GM19351 (cell line): ENCODE results near the gene TEX29.

Experiments used
- ATAC-seq: cut with Tn5 transposase; IDR thresholded peaks from one replicate; pipeline ENCODE4 v1.9.1; 2021; ENCODE audit warnings: mild to moderate bottlenecking, moderate library complexity; ENCODE audit not compliant: unreplicated experiment

The TEX29 gene

DNA sequence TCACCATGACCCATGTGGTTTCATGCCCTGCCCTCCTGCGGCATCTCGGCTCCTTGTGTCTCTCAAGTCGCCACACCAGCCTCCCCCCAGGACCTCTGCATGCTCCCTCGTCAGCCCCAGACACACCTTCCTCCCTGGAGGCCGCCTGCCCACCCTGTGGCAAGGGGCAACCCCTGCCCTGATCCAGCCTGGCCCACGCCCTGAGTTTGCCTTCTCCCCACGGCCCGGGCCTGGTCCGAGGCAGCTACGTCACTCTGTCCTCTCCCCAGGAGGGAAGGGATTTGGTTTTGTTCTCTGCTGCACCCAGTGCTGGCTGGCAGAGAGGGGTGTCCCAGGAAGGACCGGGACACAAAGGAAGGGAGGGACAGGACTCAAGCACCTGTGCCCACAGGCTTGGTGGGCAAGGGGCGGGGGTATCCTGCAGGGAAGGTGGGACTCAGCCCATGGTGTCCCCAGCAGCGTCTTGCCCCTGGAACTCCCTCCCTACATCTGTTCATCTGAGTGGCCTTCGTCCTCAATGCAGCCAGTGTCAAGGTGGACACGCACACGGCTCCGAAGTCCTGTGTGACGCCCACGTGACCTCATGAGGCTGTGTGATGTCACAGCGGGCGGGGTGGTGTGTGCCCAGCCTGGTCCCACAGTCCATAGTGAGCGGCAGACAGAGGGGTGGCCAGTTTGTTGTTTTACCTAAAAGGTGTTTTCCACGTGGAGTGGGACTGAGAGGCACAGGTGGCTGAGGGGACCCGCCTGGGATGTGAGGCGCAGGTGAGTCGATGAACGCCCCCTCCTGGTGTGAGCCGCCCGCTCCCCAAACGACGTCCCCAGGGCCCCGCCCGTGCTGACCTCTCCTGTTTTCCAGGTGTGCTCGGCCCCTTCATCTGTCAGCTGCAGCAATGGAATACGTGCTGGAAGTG is at the start of gene TEX29:
Gene TEX29 (plus strand): TSS at position 645 of the 914 bp plus-strand sequence. CDS start 249 bp downstream, at position 894.
- no peak for ATAC-seq

GRCh38 chr13:111270765-111271698 is 49.4 kb upstream of the TEX29 start:
- ATAC-seq: no peak

GRCh38 chr13:111272117-111272516 is 48.3 kb upstream of the TEX29 start:
- ATAC-seq: no peak

GRCh38 chr13:111275382-111275781 is 45.1 kb upstream of the TEX29 start:
- ATAC-seq: no peak

- ATAC-seq: no peak
Measured at GRCh38 chr13:111275995-111276618, 44.3 kb upstream of the TEX29 start.

DNA sequence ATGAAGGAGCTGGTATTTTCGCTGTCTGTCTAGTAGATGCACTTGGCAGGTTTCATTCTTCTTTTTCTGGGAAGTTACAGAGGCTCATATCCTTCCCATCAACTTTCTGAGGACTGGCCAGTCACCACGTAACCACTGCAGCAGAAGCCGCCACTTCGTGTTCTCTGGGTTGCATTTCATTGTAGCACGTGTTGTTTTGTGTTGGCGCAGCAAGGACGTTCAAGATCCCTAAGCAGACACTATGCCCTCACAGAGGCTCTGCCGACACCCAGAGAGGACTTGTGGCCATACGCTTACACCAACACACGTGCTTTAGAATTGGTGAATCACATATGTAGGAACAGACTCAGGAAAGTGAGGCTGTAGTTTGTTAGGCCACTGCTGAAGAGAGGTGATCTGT is 42.2 kb upstream of the TEX29 start:
- ATAC-seq: no peak

DNA sequence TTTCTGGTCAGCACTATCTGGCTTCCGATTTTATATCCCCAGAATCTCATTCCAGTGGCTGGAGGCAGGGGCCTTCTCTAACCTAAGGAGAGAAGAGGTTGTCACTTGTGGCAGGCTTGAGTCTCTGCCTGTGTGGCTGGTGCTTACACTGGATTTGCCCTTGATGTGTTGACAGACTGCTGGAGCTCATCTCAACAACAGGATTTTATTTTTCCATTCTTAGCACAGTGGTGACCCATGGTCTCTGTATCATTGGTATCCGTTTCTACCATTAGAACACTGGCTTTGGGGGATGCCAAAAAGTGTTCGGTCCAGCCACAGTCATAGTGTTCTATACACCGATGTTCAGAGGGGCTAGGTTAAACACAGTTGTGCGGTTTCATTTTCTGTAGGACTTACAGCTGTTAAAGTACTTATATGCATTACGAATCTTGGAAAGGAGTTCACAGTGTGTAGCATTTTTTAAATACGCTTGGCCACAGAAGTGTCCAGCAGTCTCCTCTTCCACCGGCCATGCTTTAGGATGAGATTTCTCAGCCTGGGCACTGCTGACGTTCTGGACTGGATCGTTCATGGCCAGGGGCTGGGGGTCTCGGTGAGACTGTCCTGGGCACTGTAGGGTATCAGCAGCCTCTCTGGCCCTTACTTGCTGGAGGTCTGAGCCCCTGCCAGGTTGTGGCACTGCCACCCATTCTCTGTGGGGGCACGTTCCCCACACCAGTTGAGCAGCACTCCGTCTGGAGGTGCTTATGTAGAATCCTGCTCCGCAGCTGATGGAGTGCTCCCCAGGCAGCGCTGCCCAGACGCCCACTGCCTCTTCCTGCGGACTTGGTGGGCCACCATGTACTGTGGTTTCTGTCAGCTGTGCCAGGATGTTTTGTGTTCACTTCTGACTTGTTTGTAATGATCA is 41.4 kb upstream of the TEX29 start:
- no peak for ATAC-seq

- no peak for ATAC-seq
Measured at GRCh38 chr13:111280226-111280625, 40.2 kb upstream of the TEX29 start.

DNA sequence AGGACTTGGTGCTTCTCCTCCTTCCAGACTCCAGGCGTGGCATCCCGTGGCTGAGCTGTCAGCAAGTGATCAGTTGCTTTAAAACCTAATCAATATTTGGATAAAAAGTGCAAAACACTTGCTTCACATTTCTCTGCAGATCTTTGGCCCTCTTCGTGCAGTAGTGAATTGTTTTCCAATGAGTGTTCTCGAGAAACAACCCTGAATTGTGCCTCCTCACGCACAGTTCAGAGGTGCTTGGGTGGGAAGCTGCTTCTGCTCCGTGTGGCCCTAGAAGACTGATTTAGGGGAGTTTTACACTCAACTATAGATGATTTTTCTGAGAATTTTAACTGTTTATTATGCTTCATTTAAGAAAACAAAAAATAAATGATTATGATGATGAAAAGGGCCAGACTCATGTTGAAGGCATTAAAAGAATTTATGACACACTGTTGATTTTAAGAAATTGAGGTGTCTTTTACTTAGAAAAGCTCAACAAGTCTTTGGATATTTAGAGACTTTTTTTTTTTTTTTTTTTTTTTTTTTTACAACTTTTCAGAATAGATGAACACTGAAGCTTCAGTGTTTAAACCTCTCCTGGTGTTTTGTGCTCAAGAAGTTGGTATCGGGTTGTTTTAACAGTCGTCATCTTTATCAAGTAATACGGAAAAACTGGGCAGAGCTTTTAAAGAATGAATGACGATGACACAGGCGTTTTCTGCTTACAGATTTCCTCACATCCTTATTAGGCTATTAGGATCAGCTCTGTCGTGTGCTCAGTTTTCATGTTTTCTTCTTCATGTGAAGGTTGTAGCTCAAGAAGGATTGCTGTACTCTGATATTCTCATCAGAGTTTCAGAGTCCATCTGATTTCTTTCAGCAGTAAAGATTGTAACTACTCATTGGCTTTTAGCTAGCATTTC is 39.5 kb upstream of the TEX29 start:
- ATAC-seq: no peak

DNA sequence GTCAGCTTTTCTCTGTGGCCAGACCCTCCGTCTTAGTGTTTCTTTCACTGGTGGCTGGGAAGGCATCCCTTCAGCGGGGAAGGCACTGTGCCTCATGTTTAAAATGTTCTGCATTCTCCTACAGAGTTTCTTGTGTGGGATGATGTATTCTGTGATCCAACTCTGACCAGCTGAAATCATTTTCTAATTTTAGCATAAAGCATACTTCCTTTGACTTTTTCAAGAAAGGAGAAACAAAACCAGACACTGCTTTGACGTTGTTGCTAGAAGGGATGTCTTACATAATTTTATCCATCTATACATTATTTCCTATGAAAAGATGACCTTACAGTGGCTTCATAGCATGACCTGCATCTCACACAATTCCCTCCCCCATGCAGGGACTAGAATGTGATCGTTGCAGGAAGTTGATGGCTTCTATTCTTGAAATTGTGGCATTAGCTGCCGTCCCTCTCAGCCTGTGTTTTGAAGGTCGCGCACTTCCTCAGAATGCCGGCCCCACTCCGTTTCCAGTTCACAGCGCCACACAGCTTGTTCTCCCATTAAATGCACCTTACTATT is 38.6 kb upstream of the TEX29 start:
- no peak for ATAC-seq

- ATAC-seq: no peak
Measured at GRCh38 chr13:111282425-111282824, 38.0 kb upstream of the TEX29 start.

GRCh38 chr13:111282997-111283396 is 37.4 kb upstream of the TEX29 start:
- no peak for ATAC-seq

DNA sequence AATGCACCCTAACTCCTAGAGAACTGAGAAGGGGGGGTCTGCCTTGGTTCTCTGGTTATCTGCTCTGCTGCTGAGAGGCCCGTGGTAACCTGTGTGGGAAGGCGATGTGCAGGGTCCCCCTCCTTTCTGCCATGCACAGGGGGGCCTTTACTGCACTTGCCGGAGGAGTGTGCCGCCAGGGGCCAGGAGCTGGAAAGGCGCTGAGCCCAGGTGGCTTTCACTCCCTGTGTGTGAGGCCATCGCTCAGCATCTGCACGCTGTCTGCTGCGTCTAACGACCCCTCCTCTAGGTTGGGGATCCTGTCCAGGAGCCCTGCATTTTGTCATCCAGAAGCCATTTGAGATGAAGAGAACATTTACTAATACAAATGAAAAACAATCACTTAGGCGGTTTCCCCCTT is 37.0 kb upstream of the TEX29 start:
- ATAC-seq: no peak

DNA sequence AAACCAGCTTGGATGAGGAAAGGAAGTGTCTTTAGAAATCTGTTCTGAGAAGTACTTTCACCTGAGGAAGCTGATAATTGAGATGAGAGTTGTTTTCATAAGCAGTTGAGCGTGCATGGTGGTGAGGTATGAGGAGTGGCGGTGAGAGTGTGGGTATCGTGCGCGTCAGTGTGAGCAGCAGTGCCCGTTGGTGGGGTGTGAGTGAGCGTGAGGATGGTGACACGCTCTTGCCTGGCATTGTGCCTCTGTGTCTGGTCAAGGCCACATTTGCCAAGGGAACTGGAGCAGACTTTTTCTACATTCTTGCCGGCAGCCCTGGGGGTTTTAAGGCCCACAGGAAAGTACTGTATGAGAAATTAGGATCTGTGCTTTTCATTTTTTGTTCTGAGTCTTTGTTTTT is 36.5 kb upstream of the TEX29 start:
- no peak for ATAC-seq

DNA sequence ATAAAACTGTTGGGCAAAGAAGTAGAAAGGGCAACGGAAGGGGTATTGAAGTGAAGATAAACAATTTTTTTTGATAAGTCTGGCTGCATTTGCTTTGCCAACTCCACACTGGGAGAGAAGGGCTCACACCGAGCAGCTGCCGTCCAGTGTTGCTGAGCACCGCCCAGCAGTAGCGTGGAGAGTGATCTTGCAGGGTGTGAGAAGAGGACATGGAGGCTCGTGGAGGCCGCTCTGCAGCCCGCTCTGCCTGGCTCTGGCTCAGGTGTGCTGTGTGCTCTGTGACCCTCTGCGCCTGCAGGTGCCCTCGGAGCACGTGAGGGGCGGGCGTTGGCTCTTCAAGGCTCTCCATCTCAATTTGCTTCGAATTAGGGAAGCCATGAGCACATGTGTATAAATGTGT is 35.9 kb upstream of the TEX29 start:
- no peak for ATAC-seq

DNA sequence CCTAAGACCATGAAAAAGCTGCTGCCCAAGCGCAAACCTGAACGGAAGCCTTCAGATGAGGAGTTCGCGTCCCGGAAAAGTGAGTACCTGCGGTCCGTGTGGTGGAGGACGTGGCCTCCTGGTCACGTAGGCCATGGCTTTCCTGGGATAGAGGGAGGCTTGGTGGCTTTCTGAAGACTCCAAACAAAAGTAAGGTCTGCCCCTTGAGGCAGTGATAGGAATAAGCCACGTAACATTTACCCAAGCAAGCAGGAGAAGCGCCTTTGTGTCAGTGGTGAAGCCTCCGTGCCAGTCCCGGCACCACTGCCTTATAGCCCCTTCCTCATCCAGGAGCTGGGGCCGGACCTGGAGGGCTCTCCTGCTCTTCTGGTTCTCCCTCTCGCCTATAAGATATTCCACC is 34.3 kb upstream of the TEX29 start:
- ATAC-seq: no peak

GRCh38 chr13:111286749-111287148 is 33.7 kb upstream of the TEX29 start:
- ATAC-seq: no peak

- ATAC-seq: no peak
Measured at GRCh38 chr13:111287201-111287600, 33.2 kb upstream of the TEX29 start.

DNA sequence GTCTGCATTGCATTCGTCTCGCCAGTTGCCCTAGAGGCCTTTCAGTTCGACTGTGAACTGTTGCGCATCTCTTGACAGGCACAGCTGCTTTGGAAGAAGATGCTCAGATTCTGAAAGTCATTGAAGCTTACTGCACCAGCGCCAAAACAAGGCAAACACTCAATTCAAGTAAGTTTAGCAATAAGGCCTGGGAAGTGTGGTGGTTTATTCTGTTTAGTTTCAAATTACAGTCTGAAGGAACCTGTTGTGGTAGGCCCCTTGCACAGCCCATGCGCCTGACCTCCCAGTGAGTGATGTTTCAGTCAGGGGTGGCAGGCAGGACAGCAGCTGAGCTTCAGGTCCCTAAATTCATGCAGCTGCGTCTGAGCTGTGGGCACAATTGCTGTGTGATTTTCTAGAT is 32.2 kb upstream of the TEX29 start:
- ATAC-seq: no peak
